Measurements from ENCODE around the gene TRAP1.

- no peak for TF ChIP-seq CTCF (IDR thresholded peaks at IDR 0.05; ENCODE audit: poor library complexity)
- TF ChIP-seq EZH2phosphoT487 (IDR thresholded peaks at IDR 0.05; ENCODE audit: low read depth, severe bottlenecking, unreplicated experiment), result no peak
Measured at GRCh38 chr16:3736116-3736515, 18.8 kb upstream of the TRAP1 start.

Data from hepatocyte (in vitro differentiated cells).